GM21723 (cell line): ENCODE results near the gene DUS2.
"Not testable (repeated sequence)": the region's sequence is repeated elsewhere in the genome, so short reads cannot be mapped to it uniquely, and the experiment has no call there.

Experiments used
- ATAC-seq: cut with Tn5 transposase; IDR thresholded peaks from one replicate; pipeline ENCODE4 v1.9.1; 2021; ENCODE audit warnings: mild to moderate bottlenecking, moderate library complexity; ENCODE audit not compliant: unreplicated experiment

DUS2 gene

DNA sequence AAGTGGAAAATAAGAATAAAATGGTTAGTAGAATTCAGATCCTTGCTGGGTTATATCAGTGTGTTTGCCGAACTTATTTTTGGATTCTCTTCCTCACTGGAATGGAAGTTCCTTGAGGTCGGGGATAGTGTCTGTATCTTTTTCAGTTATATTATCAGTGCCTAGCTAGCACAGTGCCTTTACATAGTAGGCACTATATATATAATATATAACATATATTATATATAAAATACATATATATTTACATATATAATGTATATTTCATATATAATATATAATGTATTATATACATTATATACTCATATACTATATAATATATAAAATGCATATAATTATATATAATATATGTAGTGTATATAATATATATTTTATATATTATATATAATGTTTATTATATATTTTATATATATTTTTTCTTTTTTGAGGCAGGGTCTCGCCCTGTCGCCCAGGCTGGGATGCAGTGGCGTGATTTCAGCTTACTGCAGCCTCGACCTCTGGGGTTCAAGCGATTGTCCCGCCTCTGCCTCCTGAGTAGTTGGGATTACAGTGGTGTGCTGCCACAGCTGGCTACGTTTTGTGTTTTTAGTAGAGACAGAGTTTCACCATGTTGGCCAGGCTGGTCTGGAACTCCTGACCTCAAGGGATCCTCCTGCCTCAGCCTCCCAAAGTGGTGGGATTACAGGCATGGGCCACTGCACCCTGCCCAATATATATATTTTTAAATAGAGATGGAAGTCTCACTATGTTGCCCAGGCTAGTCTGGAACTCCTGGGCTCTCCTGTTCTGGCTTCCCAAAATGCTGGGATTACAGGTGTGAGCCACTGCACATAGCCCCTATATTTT, 65.3 kb downstream of the DUS2 start:
- no peak for ATAC-seq

DNA sequence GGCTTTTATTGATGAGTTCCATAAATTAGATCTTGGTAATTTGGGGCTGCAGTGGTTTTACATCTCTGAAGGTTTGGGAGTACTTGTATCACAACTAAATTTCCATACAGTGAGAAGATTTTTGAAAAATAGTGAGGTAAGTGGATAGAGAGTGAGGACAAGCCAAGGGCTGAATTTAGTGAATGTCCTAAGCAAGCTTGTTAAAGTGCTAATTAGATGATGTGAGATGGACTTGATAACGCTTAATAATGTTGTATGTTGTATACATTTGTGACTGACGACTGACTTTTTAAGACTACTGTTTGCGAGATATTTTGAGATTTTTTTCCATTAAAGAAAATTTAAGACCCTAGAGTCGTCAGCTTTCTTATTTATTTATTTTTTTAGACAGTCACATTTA, 66.0 kb downstream of the DUS2 start:
- no peak for ATAC-seq

DNA sequence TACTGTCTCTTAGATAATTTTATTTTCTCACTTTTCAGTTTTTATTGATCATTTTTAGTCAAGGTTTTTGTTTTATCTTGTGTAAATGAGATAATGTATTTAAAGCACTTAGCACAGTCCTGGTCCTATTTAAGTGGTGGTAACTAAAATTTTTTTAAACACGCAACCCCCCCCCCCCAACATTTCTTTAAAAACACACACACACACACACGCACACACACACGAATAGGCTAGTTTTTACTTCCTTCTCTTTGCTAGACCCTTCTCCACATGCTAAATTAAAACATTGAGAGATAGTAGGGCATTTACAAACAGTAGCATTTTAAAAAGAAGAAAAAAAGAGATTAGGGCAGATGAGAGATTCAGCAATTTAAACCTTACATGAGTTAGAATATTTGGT, 67.0 kb downstream of the DUS2 start:
- ATAC-seq: no peak

DNA sequence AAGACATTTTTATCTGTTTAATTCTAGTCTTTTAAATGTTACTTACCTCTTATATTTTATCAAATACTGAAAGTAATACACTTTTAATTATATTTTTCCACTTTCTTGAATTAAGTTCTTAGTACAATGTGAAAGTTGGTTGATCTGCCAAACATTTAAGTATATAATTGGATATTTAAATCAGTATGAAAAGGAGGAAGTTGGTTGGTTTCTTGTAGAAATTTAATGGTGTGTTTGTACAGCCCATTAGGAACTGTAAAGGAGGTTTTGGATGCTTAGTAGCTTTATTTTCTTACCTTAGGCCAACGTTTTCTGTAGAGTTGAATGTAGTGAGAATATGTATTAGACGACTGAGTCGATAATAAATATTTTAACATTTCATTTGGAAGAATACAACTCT, 67.4 kb downstream of the DUS2 start:
- no peak for ATAC-seq

DNA sequence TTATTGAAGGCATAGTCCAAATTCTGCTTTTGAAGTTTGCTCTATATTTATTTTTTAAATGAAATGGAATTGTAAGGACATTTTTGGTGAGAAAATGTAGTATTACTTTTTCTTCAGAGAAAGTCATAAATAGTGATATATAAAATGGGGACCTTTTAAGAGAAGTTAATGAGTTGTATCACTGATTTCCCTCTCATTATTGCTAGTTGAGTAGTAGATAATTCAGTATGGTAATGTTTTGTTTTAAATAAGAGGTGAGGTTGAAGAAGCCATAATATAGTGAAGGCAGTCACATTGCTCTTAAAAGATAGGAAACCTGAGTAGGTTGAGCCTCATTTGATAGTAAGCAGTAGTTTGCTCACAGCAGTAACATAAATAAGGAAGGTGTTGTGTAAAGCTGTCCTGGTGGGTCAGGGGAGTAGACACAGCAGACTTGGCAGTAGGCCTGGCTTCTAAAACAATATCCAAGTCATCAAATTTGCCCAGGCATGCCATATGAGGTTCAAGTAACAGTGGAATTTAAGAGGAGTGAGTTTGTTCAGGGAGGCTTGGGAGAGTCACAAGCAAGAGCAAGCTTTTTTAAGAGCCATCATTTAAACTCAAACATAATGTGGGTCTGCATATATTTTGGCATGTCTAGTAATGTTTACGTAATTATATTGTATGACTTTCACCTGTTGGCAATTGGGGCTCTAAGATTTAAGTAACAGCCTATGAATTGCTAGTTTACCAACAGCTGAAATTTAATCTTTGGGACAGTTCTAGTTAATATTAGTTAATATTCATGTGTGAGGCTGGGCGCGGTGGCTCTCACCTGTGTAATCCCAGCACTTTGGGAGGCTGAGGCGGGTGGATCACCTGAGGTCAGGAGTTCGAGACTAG, 68.5 kb downstream of the DUS2 start:
- ATAC-seq: no peak

DNA sequence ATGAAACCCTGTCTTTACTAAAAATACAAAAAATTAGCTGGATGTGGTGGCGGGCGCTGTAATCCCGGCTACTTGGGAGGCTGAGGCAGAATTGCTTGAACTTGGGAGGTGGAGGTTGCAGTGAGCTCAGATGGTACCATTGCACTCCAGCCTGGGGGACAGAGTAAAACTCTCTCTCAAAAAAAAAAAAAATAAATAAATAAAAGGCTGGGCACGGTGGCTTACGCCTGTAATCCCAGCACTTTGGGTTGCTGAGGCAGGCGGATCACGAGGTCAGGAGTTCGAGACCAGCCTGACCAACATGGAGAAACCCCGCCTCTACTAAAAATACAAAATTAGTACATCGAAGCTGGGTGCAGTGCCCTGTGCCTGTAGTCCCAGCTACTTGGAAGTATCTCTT, 69.2 kb downstream of the DUS2 start:
- not testable (repeated sequence) for ATAC-seq

DNA sequence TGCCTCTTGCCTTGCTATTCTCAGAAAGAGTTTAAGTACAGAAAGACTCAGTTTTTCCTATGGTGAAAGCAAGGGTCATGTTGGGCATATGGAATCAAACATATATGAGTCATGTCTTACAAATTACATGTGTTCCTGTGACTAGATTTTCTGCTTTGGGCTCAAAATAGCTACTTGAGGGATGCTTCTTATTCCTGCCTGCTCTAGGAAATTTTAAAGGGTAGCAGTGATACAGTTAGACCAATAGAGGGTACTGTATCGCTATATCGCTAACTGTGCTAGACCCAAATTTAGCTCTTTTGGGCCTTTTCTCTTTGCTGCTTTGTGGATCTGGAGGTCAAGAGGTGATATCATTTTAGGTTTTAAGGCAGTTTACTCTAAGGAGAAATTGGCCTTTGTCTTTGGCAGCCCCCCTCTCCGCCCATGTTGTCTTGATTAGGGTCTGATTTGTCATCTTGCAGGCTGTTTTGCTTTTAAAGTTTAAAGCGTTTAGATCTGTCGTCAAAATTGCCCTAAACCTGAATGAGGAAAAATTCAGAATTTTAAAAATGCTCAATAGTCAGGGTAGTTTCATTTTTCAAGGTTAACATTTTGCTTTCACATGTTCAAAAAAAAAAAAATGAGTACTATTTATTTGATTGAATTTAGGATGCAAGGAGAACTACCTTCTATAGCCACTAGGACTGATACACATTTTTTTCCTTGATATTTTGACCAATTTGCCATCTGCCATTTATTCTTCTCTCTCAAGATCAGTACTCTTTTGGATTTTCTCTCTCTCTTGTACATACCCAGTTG, 70.9 kb downstream of the DUS2 start:
- no peak for ATAC-seq

DNA sequence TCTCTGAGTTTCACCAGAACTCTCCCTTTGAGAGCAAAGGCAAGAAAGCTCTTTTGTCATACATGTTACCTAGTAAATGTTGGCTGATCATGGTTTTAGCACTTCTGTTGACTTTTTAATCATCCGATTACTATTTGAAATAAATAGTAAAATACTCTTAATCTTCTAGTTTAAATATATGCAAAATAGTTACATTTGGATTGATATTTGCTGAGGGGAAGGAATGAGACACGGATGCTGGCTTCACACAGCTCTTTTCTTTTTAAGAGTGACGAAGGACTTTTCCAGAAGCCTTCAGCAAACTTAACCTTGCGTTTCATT, 71.5 kb downstream of the DUS2 start:
- ATAC-seq: no peak

DNA sequence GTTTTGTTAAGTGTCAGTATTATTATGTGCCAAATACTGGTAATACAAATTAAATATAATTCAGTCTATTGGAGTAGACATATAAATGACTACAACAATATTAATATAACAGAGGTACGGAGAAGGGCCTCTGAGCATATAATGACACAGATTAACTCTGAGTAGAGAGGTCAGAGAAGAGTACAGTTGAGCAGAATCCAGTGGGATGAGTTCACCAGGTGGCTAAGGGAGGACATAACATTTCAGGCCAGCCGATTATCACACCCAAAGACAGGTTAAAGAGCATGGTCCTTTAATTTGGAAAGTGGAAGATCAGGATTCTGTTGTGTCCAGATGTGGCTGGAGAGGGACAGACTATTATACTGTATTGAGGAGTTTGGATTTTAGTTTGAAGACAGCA, 73.4 kb downstream of the DUS2 start:
- ATAC-seq: no peak

DNA sequence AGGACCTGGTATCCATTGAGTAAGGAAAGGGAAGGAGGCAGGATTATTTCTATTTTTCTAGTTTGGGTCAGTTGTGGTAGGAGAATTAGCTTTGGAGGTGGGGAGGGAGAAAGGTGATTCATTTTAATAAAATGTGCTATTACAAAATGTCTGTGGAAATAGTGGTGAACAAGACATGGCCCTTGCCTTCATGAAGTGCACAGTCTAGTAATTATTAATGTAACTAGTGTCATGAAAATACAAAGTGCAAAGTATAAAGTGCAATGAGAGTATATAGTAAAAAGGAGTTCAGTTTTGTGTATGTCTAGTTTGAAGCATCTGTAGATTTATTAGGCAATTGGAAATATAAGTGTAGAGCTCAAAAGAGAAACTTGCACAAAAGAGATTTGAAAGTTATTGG, 74.0 kb downstream of the DUS2 start:
- ATAC-seq: no peak

DNA sequence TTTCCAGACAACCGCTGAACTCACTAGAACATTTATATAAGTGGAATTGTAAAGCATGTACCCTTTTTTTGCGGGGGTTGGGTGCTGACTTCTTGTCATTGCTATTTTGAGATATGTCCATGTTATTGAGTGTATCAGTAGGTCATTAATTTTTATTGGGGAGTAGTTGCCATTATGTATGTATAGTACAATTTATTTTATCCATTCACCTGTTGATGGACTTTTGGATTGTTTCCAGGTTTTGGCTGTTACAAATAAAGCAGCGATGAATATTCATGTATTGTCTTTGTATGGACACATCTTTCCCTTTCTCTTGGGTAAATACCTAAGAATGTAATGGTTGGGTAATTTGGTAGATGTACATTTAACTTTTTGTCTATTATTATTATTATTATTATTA, 74.8 kb downstream of the DUS2 start:
- no peak for ATAC-seq

DNA sequence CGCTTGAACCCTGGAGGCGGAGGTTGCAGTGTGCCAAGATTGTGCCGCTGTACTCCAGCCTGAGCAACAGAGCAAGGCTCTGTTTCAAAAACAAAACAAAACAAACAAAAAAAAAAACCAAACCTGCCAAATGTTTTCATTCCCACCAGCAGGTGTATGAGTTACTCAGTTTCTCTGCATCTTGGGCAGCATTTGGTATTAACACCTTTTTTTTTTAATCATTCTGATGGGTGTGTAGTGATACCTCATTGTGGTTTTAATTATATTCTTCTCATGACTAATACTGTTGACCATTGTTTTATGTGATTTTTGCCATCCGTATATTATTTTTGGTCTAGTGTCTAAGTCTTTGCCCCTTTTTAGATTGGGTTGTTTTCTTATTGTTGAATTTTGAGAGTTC, 77.4 kb downstream of the DUS2 start:
- no peak for ATAC-seq

DNA sequence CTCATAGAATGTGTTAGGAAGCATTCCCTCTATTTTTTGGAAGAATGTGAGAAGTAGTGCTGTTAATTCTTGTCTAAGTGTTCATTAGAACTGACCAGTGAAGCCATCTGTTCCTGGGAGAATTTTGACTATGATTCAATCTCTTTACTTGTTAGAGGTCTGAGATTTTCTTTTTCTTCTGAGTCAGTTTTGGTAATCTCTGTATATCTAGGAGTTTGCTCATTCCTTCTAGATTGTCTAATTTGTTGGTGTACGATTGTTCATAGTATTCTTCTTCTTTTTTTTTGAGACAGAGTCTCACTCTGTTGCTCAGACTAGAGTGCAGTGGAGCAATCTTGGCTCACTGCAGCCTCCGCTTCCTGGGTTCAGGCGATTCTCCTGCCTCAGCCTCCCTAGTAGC, 82.5 kb downstream of the DUS2 start:
- ATAC-seq: no peak

DNA sequence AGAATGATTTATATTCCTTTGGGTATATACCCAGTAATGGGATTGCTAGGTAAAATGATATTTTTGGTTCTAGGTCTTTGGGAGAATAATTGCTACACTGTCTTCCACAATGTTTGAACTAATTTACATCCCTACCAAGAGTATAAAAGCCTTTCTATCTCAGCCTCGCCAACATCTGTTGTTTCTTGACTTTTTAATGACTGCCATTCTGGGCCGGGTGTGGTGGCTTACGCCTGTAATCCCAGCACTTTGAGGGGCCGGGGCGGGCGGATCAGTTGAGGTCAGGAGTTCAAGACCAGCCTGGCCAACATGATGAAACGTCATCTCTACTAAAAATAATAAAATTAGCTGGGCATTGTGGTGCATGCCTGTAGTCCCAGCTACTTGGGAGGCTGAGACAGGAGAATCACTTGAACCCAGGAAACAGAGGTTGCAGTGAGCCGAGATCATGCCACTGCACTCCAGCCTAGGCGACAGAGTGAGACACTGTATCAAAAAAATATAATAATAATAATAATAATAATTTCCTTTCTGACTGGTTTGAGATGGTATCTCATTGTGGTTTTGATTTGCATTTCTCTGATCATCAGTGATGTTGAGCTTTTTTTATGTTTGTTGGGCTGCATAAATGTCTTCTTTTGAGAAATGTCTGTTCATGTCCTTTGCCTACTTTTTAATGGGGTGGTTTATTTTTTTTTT, 84.3 kb downstream of the DUS2 start:
- ATAC-seq: not testable (repeated sequence)

DNA sequence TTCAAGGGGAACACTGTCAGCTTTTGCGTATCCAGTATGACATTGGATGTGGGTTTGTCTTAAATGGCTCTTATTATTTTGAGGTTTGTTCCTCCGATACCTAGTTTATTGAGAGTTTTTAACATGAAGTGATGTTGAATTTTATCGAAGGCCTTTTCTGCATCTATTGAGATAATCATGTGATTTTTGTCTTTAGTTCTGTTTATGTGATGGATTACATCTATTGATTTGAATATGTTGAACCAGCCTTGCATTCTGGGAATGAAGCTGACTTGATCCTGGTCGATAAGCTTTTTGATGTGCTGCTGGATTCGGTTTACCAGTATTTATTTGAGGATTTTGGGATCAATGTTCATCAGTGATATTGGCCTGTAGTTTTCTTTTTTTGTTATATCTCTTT, 86.1 kb downstream of the DUS2 start:
- not testable (repeated sequence) for ATAC-seq

DNA sequence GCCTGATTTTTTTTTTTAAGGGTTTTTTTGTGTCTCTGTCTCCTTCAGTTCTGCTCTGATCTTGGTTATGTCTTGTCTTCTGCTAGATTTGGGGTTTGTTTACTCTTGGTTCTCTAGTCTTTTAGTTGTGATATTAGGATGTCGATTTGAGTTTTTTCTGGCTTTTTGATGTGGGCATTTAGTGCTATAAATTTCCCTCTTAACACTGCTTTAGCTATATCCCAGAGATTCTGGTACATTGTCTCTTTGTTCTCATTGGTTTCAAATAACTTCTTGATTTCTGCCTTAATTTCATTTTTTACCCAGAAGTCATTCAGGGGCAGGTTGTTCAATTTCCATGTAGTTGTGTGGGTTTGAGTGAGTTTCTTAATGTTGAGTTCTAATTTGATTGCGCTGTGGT, 87.5 kb downstream of the DUS2 start:
- not testable (repeated sequence) for ATAC-seq

DNA sequence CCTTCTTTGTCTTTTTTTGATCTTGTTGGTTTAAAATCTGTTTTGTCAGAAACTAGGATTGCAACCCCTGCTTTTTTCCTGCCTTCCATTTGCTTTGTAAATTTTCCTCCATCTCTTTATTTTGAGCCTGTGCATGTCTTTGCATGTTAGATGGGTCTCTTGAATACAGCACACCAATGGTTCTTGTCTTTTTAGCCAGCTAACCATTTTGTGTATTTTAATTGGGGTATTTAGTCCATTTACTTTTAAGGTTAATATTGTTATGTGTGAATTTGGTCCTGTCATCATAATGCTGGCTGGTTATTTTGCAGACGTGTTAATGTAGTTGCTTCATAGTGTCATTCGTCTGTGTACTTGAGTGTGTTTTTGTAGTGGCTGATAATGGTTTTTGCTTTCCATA, 88.3 kb downstream of the DUS2 start:
- no peak for ATAC-seq

DNA sequence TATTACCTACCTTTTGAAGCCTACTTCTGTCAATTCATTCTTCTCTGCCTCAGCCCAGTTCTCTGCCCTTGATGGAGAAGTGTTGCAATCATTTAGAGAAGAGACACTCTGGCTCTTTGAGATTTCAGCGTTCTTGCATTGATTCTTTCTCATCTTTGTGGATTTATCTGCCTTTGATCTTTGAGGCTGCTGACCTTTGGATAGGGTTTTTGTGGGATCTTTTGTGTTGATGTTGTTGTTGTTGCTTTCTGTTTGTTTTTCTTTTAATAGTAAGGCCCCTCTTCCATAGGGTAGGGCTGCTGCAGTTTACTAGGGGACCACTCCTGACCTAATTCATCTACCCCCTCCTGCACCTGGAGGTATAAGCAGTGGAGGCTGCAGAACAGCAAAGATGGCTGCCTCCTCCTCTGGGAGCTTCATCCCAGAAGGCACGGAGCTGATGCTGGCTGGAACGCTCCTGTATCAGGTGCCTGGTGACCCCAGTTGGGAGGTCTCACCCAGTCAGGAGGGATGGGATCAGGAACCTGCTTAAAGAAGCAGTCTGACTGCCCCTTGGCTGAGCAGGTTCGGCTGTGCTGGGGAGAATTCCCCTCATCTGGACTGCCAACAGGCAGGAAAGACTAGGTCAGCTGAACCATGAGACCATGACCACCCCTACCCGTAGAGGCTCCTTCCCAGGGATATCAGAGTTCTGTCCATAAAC, 90.1 kb downstream of the DUS2 start:
- ATAC-seq: no peak

DNA sequence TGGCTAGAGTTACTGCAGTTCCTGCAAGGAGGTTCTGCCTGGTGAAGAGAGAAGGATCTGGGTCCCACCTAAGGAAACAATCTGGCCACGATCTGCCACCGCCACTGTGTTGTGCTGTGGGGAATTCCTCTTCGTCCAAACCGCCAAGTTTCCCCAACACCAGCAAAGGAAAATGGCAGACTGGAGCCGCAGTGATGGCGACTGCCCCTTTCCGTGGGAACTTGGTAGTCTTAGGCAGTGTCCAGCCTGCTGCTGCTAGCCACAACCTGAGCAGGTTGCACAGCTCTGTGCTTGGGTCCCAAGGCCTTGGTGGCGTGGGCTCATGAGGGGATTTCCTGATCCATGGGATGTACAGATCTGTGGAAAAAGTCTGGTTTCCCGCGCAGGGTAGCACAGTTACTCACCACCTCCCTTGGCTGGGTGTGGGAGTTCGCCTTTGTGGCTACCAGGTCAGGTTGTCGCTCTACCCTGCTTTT, 90.7 kb downstream of the DUS2 start:
- ATAC-seq: no peak

DNA sequence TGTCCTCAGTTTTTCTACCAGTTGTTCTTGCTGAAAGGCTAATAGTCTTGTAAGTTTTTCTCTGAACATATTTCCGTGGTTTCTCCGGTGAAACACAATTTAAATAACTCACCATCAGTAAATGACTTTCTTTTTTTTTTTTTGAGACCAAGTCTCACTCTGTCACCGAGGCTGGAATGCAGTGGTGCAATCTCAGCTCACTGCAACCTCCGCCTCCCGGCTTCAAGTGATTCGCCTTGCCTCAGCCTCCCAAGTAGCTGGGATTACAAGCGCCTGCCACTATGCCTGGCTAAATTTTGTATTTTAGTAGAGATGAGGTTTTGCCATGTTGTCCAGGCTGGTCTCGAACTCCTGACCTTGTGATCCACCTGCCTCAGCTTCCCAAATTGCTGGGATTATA, 91.9 kb downstream of the DUS2 start:
- ATAC-seq: not testable (repeated sequence)
